ENCODE results near the gene RCN1.
"Not testable (repeated sequence)": the region's sequence is repeated elsewhere in the genome, so short reads cannot be mapped to it uniquely, and the experiment has no call there.

The RCN1 gene

DNA sequence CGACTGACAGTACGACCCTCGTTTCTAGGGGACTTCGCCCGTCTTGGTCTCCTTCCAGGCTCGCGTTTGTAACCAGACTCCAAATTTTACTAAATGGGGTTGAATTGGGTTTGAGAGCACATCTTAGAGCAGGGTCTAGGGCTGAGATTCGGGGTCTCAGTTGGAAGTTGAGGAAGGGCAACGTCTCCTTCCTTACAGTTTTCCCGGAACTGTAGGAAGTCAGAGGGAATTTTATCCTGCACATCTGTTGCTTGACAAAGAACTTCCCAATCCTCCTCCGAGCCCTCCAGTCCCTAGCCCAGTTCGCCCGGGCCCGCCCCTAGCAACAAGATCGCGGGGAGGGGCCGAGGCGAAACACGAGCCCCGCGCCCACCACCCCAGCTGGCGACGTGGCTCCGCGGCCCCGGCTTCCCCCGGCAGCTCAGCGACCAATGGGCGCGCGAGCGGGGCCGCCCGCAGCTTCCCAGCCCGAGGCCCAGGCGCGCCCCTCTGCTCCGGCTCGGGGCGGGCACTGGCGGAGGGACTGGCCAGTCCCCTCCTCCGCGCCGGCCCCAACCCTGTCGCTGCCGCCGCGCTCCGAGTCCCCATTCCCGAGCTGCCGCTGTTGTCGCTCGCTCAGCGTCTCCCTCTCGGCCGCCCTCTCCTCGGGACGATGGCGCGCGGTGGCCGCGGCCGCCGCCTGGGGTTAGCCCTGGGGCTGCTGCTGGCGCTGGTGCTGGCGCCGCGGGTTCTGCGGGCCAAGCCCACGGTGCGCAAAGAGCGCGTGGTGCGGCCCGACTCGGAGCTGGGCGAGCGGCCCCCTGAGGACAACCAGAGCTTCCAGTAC is at the start of gene RCN1:
TSS of gene RCN1 (plus strand) at position 530 of the 826 bp plus-strand sequence. CDS start at position 653, 123 bp downstream.
- peak; percentile 85 for DNase-seq (ENCODE audit: low read depth)

DNA sequence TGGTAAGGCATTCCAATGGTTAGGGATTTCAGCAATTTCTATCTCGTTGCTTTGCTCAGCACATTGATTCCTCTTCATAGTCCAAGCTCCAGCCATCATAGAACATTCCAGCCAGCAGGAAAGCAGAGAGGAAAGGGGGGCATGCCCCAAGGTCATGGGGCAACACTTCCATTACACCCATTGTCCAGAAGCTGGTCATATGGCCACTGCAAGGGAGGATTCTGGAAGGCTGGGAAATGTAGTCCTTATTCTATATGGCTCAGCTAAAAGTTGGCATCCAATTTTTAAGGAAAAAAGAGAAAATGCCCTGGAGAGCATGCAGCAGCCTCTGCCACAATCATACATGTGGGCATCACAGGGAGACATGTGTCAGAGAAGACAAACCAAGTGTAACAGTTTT is 47.1 kb upstream of the RCN1 start:
- no peak for DNase-seq (ENCODE audit: low read depth)

DNA sequence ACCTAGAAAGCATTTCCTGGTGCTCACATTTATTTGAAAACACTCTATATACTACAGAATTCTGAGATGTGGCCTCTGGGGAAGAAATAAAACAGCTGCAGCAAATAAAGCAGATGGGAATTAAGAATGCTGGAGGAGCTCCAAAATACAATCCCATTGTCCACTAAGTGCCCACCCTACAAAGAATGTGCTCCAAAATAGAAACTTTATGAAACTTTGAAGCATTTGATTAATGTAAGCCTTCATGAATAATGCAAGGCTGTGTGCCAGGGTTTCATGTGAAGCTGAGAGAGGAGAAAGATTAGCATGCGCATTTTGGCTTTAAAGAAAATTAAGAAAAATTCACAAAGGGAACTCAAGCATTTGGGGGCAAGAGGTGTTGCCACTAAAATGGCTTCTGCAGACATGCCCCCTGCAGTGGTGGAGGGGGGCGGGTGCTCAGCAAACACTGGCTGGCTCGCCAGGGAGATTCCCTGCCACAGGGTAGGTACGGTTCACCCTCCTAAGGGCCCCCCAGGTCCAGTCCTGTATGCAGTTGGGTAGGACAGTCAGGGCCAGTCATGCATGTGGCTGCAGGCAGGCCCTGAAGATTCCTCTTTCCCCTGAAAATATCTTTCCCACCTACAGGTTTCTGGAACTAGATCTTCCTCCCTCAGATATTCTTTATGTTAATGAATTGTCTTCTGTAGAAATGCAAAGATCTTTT is 46.6 kb upstream of the RCN1 start:
- DNase-seq (ENCODE audit: low read depth): no peak

DNA sequence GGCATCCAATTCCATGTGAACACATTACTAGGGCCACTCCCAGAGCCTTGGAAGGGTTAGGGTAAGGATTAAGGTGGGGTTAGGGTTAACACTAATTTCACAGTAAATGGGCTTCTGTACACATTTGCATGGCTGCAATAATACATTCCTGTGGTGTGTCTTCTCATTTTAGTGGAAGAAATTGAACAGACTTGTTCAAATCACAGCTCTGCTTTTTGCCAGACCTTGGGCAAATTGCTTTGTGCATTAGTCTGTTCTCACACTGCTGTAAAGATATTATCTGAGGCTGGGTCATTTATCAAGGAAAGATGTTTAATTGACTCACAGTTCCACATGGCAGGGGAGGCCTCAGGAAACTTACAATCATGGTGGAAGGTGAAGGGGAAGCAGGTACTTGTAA is 45.4 kb upstream of the RCN1 start:
- DNase-seq (ENCODE audit: low read depth): no peak

DNA sequence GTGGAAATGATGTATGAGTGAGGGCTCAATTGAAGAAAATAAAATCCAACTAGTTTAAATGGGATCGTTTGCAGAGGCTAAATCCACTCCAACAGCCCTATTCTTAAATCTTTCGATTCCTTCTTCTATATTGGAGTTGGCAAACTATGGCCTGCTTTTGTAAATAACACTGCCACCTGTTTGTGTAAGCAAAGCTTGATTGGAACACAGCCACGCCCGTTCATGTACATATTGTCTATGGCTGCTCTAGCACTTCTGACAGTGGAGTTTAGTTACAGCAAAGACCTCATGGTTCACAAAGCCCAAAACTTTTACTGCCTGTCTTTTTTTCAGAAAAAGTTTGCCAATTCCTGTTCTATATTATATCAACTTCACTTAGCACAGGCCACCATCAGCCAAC is 40.6 kb upstream of the RCN1 start:
- DNase-seq (ENCODE audit: low read depth): no peak

DNA sequence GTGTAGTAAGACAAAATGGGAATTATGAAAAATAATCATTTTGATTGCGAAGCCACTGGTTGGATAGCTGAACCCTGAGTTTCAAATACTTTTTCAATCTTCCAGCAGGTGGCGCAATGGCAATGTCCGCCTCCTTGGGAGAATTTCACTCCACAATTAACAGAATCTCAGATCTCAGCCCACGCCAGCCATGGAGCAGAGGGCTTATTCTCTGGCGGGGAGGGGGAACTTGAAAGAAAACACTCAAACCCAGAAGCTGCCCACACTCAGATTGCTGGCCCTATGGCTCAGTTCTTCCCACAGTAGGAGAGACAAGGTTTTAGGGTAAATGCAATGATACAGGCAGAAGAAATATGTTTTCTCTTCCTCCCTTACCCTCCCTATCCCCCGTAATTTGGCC is 38.7 kb upstream of the RCN1 start:
- DNase-seq (ENCODE audit: low read depth): peak; percentile 53

GRCh38 chr11:32053151-32053888 is 37.6 kb upstream of the RCN1 start:
- no peak for DNase-seq (ENCODE audit: low read depth)

- DNase-seq (ENCODE audit: low read depth): no peak
Measured at GRCh38 chr11:32055861-32056260, 35.0 kb upstream of the RCN1 start.

DNA sequence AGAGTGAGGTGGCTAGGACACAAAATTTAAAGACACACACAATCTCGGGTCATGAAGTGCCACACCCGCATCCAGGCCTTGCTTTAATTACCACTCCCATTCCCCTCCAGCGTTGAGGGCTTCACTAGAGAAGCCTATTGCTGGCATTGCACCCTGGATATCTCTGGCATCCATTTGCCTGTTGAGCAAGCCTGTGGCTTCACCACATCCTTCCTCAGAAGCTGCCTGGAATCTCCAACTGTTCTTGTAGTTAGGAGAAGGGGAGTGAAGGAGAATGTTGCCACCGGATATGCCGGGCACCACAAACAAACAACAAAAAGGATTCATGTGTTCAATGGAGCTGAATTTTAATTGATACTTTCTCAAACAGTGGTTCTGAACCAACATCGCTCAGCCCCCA is 34.4 kb upstream of the RCN1 start:
- peak; percentile 48 for DNase-seq (ENCODE audit: low read depth)

- DNase-seq (ENCODE audit: low read depth): no peak
Measured at GRCh38 chr11:32059686-32060462, 31.0 kb upstream of the RCN1 start.

GRCh38 chr11:32062540-32062939 is 28.3 kb upstream of the RCN1 start:
- no peak for DNase-seq (ENCODE audit: low read depth)

- not testable (repeated sequence) for DNase-seq (ENCODE audit: low read depth)
Measured at GRCh38 chr11:32063031-32063430, 27.8 kb upstream of the RCN1 start.

DNA sequence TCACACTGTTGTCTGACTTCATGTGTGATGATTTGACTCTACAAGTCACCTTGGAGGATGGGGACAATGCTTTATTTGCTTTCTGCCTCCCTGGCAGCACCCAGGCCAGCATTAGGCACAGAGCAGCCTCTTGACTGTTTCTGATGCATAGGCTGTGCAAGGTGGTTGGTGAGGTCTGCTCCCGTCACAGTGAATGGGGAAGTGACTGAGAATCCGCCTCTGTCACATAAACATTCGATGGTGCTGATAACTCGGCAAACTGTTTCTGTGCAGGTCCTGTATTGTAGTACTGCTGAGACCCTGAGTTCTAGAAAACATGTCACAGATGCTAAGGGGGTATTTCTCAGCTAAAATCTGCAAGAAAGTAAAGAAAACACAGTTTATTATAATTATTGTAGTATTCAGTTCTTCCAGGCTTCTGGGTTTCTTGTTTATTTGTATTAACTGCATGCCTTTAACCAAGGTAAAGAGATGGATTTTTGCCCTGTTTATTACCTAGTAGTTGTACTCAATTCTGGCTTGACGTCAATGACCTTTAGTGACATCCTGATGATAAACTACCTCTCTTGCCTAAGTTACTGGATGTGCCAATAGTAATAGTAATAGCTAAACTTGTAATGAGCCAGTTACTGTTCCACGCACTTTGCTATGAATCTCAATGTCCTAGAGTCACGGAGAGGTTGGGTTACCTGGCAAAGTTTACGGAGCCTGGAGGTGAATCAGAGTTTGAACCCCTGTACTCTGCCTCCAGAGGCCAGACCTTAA is 24.8 kb upstream of the RCN1 start:
- DNase-seq (ENCODE audit: low read depth): no peak

GRCh38 chr11:32068134-32068870 is 22.6 kb upstream of the RCN1 start:
- DNase-seq (ENCODE audit: low read depth): peak; percentile 39

DNA sequence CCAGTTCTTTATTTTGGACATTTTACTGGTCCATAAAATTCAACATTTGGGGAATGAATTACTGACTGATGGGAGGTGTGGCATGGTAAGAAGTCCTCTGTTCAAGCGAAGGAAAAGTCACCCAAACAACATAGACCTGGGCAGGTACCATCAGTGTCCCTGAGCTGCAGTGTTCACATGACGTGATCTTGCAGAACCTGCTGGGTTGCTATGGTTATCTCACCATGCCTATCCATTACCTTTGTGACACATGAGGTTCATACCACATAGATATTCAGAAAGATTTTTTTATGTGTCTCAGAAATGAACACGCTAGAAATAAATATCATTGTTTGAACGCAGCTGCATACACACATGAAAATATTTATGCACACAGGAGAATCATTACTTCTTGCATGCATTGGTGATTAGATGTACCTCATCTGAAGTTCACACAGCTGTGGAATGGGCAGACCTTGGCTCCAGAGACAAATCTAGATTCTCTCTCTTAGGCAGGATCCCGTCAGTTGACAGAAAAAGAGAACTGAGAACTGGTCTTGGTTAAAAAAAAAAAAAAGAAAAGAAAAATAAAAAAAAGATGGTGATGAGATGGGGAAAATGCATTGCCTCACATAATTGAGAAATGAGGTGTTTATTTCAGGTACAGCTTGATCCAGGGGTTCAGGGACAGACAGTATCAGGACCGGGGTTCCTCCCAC is 21.4 kb upstream of the RCN1 start:
- DNase-seq (ENCODE audit: low read depth): no peak

GRCh38 chr11:32070692-32071091 is 20.2 kb upstream of the RCN1 start:
- DNase-seq (ENCODE audit: low read depth): no peak

GRCh38 chr11:32071811-32072210 is 19.1 kb upstream of the RCN1 start:
- DNase-seq (ENCODE audit: low read depth): peak; percentile 75

- no peak for DNase-seq (ENCODE audit: low read depth)
Measured at GRCh38 chr11:32072872-32073643, 17.8 kb upstream of the RCN1 start.

DNA sequence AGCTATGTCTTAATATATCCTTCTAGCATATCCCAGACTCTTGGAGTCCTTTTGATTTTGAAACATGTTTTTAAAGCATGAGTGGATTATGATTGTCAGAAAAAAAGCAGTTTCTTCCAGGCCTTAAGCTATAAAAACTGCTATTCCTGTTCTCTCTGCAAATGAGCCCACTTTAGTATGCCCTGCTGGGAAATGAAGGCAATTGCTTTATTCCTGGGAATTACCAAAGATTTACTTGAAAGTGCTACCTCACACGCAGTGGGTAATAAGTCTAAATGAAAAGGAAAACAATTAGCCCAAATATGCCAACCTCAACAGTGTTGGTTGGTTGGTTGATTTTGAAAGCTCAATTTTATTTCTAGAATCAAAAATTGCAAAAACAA is 17.2 kb upstream of the RCN1 start:
- no peak for DNase-seq (ENCODE audit: low read depth)

All from iris pigment epithelial cell (primary cell).